ENCODE measurements around the gene SRP54.
"Not testable (repeated sequence)": the region's sequence is repeated elsewhere in the genome, so short reads cannot be mapped to it uniquely, and the experiment has no call there.

SRP54 gene

GRCh38 chr14:35046751-35047536 lies 64.2 kb downstream of the SRP54 start:
- peak; percentile 62 for DNase-seq (ENCODE audit: low read depth)

- DNase-seq (ENCODE audit: low read depth): no peak
These were observed 65.3 kb downstream of the SRP54 start for GRCh38 chr14:35047976-35048513.

- DNase-seq (ENCODE audit: low read depth): peak; percentile 52
These were observed 67.9 kb downstream of the SRP54 start for GRCh38 chr14:35050652-35051051.

- DNase-seq (ENCODE audit: low read depth): no peak
These were observed 69.0 kb downstream of the SRP54 start for GRCh38 chr14:35051796-35052195.

- DNase-seq (ENCODE audit: low read depth): no peak
These were observed 69.8 kb downstream of the SRP54 start for GRCh38 chr14:35052637-35053036.

- DNase-seq (ENCODE audit: low read depth): not testable (repeated sequence)
These were observed 78.5 kb downstream of the SRP54 start for GRCh38 chr14:35061113-35061791.

GRCh38 chr14:35065731-35066130 lies 82.9 kb downstream of the SRP54 start:
- DNase-seq (ENCODE audit: low read depth): not testable (repeated sequence)

GRCh38 chr14:35068238-35069012 lies 85.6 kb downstream of the SRP54 start:
- DNase-seq (ENCODE audit: low read depth): no peak

- no peak for DNase-seq (ENCODE audit: low read depth)
These were observed 89.4 kb downstream of the SRP54 start for GRCh38 chr14:35072226-35072625.

GRCh38 chr14:35073486-35073885 lies 90.7 kb downstream of the SRP54 start:
- no peak for DNase-seq (ENCODE audit: low read depth)

GRCh38 chr14:35078082-35078481 lies 95.3 kb downstream of the SRP54 start:
- DNase-seq (ENCODE audit: low read depth): no peak
